Kidney epithelial cell (primary cell): ENCODE data around the gene RMC1. TPM values are rescaled to one million over a fixed set of nuclear protein-coding genes. Genes with fewer than 3 reads are reported as not detected.
"Not testable (repeated sequence)": the region's sequence is repeated elsewhere in the genome, so short reads cannot be mapped to it uniquely, and the experiment has no call there.

Source experiments
- DNase-seq: peaks from one replicate; pipeline ENCODE4 v3.0.0-alpha.2; 2010; ENCODE audit warnings: low read depth
- H3K27me3 ChIP-seq: 2 replicates; pipeline ENCODE4 v1.6.0; 2011; ENCODE audit warnings: low read length; ENCODE audit not compliant: control insufficient read depth, insufficient read depth
- H3K36me3 ChIP-seq: 2 replicates; pipeline ENCODE4 v1.5.1; 2011; ENCODE audit warnings: low read length; ENCODE audit not compliant: control insufficient read depth, insufficient read depth
- H3K4me3 ChIP-seq: 2 replicates; pipeline ENCODE4 v1.5.1; 2011; ENCODE audit warnings: low read depth, mild to moderate bottlenecking, control low read depth, low read length
- total RNA-seq: library from RNA; depleted of rRNA; stranded (reverse); fragments of >200 nt; gene quantifications from 2 replicates; pipeline ENCODE4 v1.2.3, GENCODE V29; 2015
- TF ChIP-seq, protein P1 (sequence below): IDR thresholded peaks from 2 replicates; pipeline ENCODE4 v1.5.1; 2011; ENCODE audit warnings: mild to moderate bottlenecking, moderate library complexity, low read length, control low read depth, inconsistent platforms; ENCODE audit not compliant: insufficient read depth, poor library complexity, severe bottlenecking

Gene RMC1
- total RNA-seq, 1 donor from 2014 or later, result 32.8 TPM

DNA sequence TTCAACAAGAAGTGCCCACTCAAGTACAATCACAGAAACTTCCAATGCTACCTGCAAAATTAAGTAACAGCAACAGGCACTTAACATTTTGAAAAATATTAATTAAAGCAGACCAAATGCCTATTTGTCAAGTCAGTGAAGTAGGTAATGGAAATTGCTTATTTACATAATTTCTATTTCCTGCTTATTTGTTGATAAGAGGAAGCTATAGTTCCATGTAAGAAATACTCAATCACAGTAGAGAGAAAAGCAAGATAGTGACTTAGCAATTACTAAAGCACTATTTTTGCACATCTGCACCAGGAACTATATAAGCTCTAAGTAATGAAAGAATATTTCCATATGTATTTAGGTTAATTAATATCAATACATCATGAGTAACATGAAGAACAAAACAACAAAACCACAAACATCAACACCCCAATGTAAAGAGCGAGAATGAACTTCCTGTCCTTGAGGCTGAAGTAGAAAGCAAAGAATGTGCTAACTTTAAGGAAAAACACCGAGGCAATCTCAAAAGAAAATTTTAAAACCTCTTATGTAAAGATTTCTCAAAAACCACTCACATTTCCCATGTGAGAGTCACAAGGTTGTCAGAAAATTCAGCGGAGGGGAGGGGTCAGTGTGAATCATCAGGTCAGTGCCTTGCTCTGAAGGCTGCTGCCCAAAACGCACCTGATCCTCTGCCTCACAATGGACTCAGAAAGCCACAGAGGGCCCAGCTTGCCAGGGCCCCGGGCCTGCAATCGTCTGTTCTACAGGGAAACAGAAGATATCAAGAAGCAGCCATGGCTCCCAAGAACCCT is 70.5 kb downstream of the RMC1 start:
- Histone ChIP-seq H3K36me3 (no peaks in the 10 kb centered on the region), H3K27me3 (no peaks in the 10 kb centered on the region), H3K4me3 (no peak overlapping the region)
- TF ChIP-seq, protein P1, sequence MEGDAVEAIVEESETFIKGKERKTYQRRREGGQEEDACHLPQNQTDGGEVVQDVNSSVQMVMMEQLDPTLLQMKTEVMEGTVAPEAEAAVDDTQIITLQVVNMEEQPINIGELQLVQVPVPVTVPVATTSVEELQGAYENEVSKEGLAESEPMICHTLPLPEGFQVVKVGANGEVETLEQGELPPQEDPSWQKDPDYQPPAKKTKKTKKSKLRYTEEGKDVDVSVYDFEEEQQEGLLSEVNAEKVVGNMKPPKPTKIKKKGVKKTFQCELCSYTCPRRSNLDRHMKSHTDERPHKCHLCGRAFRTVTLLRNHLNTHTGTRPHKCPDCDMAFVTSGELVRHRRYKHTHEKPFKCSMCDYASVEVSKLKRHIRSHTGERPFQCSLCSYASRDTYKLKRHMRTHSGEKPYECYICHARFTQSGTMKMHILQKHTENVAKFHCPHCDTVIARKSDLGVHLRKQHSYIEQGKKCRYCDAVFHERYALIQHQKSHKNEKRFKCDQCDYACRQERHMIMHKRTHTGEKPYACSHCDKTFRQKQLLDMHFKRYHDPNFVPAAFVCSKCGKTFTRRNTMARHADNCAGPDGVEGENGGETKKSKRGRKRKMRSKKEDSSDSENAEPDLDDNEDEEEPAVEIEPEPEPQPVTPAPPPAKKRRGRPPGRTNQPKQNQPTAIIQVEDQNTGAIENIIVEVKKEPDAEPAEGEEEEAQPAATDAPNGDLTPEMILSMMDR, result no peak
- DNase-seq, result peak; percentile 69

DNA sequence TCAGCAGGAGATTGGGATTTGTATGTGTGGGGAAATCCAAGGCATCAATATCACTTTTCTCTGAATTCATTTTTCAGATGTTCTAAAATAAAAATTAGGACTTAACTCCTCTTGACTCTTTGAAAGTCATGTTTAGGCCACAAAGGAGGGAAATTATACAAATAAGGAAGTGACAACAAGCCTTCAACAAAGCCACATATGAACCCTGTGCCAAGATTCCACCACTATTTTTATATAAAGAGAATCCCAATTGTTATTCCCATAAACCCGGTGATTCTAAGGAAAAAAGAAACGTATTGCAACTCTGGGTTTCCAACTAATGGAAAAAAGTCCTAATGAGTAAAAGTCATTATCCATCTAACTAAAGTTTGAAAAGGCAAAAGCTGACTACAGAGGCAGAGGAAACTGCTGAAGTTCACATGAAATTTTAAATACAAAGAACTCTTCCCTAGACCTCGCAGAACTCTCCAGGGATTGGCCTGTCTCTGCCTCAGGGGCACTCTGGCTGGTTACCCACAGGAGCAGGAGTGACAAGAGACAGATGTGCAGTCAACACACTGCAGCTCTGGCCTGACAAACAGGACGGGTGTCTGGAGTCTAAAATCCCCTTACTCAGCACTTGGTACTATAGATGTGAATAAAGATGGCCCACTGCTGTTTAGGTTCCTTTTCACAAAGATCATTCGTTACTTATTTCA is 71.4 kb downstream of the RMC1 start:
- H3K36me3 ChIP-seq, result no peaks in the 10 kb centered on the region
- no peak overlapping the region for H3K4me3 ChIP-seq
- DNase-seq, result no peak
- no peaks in the 10 kb centered on the region for H3K27me3 ChIP-seq
- TF ChIP-seq, protein P1, result no peak

DNA sequence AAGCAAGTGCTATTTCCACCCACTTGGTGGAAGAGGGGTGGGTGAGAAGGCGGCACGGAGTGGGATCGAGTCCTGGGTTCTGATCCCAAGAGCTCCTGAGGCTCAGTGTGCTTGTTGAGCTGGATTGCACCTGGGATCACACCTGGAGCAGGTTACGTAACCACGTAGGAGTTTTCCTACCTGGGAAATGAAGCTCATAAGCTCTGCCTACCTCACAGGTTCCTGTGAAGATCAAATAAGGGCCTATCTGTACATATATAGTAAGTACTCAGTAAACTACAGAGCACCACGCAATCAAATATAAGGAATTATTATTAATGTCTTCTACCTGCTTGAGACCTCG is 72.0 kb downstream of the RMC1 start:
- H3K36me3 ChIP-seq, result no peaks in the 10 kb centered on the region
- no peaks in the 10 kb centered on the region for H3K27me3 ChIP-seq
- TF ChIP-seq, protein P1, result no peak
- H3K4me3 ChIP-seq, result no peak overlapping the region
- no peak for DNase-seq

DNA sequence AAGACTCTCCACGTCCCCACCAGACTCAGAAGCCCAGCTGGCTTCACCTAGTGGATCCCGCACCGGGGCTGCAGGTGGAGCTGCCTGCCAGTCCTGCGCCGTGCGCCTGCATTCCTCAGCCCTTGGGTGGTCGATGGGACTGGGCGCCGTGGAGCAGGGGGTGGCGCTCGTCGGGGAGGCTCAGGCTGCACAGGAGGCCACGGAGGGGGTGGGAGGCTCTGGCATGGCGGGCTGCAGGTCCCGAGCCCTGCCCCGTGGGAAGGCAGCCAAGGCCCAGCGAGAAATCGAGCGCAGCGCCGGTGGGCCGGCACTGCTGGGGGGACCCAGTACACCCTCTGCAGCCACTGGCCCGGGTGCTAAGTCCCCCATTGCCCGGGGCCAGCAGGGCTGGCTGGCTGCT is 74.2 kb downstream of the RMC1 start:
- not testable (repeated sequence) for DNase-seq, H3K4me3 ChIP-seq, H3K36me3 ChIP-seq, H3K27me3 ChIP-seq

DNA sequence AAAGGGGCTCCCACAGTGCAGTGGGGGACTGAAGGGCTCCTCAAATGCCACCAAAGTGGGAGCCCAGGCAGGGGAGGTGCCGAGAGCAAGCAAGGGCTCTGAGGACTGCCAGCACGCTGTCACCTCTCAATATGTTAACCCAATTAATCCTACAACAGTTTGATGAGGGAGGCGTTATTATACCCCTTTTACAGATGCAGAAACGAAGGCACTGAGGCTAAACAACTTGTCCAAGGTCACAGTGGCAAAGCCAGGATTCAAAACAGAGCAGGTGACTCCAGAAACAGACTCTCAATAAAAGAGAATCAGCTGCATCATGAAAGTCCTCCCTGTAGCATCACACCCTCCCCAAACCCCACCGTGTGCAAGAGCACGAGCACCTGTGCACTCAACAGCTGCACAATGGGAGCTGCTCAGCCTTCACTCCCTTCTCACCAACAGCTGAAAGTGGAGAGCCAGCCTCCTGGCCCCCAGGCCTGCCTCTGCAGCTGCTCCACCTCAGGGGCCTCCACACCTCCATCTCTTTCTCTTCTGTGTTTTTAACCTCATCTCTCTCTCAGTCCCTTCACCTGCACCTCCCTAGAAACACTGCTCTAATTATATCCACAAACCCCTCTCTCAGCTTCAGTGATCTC is 74.9 kb downstream of the RMC1 start:
- no peaks in the 10 kb centered on the region for H3K27me3 ChIP-seq
- H3K36me3 ChIP-seq, result no peaks in the 10 kb centered on the region
- no peak for DNase-seq
- TF ChIP-seq, protein P1, result no peak
- no peak overlapping the region for H3K4me3 ChIP-seq

DNA sequence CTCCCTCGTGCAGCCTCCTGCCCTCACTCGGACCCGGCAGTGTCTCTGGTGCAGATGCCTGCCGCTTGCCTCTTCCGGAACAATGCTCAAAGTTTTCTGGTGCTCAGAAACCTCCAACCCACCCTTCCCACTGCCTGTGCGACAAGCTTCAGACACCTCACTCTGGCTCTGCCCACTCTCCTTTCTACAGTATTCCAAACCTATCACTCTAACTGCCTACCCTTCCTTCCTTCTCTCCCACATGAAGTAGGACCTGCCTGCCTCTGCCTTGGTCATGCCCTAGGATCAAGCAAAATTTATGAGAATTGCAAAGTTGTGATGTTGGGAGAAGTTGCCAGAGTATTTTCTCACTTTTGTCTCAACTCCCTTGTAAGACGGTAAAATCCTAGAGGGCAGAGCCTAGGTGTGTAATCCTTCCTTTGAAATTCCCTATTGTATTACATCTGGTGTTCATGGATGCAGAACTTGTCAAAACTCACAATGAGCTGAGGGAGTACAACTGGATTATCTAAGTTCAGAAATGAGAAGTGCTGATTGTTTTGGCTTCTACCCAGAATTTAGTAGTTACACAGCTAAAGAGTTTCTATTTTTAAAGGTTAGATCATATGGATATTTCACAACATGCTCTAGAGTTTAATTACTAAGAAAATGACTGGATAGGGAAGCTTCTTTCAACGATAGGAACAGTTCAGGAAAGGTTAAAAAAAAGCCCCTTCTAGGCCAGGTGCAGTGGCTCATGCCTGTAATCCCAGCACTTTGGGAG is 75.8 kb downstream of the RMC1 start:
- no peaks in the 10 kb centered on the region for H3K27me3 ChIP-seq
- TF ChIP-seq, protein P1, result no peak
- H3K4me3 ChIP-seq, result no peak overlapping the region
- no peaks in the 10 kb centered on the region for H3K36me3 ChIP-seq
- DNase-seq, result no peak
